Measurements from ENCODE around the gene GNAZ.

The GNAZ gene

DNA sequence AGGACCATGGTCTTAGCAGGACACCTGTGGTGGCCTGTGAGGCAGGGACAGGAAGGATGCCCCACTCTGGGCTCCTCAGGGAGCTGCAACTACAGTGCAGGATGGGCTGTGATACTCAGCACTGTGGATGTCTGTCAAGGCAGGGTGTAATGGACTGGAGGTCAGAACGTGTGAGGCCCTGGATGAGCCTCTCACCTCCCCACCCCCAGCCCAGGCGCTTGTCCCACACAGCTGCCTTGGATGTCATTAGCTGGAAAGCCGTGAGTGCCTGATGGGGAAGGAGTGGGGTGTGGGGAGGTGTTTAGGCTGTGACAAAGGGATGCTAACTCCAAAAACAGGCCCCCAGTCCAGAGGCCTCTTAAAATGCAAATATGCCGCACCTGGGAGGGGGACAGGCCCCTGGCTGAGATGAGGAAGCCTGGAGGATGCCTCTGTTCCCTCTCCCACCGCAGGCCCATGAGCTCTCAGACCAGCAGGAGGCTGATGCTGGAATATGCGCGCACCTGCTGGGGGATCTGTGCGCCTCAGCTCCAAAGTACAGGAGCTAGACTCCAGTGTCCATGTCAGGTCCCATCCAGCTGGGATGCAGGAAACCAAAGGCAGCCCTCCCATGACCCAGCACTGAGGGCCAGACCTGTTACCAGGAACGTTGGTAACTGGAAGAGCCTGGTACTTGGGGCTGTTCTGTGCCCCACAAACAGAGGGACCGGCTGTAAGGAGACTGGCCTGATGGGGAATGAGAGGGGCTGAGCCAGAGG lies 46.4 kb downstream of the GNAZ start:
- TF ChIP-seq EZH2phosphoT487 (conservative IDR thresholded peaks at IDR 0.05; ENCODE audit: low read length) = no peak
- TF ChIP-seq, protein P1, sequence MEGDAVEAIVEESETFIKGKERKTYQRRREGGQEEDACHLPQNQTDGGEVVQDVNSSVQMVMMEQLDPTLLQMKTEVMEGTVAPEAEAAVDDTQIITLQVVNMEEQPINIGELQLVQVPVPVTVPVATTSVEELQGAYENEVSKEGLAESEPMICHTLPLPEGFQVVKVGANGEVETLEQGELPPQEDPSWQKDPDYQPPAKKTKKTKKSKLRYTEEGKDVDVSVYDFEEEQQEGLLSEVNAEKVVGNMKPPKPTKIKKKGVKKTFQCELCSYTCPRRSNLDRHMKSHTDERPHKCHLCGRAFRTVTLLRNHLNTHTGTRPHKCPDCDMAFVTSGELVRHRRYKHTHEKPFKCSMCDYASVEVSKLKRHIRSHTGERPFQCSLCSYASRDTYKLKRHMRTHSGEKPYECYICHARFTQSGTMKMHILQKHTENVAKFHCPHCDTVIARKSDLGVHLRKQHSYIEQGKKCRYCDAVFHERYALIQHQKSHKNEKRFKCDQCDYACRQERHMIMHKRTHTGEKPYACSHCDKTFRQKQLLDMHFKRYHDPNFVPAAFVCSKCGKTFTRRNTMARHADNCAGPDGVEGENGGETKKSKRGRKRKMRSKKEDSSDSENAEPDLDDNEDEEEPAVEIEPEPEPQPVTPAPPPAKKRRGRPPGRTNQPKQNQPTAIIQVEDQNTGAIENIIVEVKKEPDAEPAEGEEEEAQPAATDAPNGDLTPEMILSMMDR (IDR thresholded peaks at IDR 0.05; ENCODE audit: insufficient read depth, low read length, poor library complexity, severe bottlenecking) = no peak
- H3K9me3 ChIP-seq (ENCODE audit: insufficient read depth, low read length) = no peaks in the 10 kb centered on the region
- H3K27ac ChIP-seq (ENCODE audit: low read depth, low read length) = no peak overlapping the region
- no peaks in the 10 kb centered on the region for H3F3A ChIP-seq (ENCODE audit: insufficient read depth)
- no peak overlapping the region for H3K4me2 ChIP-seq (ENCODE audit: low read depth, low read length, poor library complexity, severe bottlenecking)
- no peaks in the 10 kb centered on the region for H3K36me3 ChIP-seq (ENCODE audit: low read length)
- no peak overlapping the region for H3K4me3 ChIP-seq (ENCODE audit: insufficient read depth, low read length, poor library complexity, severe bottlenecking)
- no peaks in the 10 kb centered on the region for H3K9me2 ChIP-seq (replicated peaks; ENCODE audit: insufficient read depth, low read length)
- no peak overlapping the region for H3K9ac ChIP-seq (ENCODE audit: low read length)
- no peak overlapping the region for H2AFZ ChIP-seq (ENCODE audit: low read depth, low read length, severe bottlenecking)
- no peaks in the 10 kb centered on the region for H3K27me3 ChIP-seq (ENCODE audit: low read length)
- H4K20me1 ChIP-seq (ENCODE audit: low read depth, low read length) = no peaks in the 10 kb centered on the region
- no peaks in the 10 kb centered on the region for H3K79me2 ChIP-seq (ENCODE audit: insufficient read depth, low read length)

DNA sequence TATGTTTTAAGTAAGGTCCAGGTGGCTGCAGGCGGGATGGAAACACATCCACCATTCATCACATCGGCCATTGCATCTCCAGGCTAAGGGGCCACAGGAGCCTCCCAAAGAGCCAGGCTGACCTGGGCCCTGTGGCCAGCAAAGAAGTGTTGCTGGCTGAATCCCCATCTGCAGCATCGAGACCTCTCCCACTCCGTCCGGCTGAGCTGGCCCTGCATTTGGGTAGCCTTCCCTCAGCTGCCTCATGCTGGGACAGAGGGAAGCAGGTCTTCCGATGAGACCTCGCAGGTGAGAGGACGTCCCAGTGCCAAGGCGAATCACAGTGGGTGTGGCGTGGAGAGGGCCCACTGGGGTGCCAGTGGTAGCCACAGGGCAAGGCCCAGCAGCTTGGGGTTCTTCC lies 47.0 kb downstream of the GNAZ start:
- H3K9me2 ChIP-seq (replicated peaks; ENCODE audit: insufficient read depth, low read length) = no peaks in the 10 kb centered on the region
- no peak for TF ChIP-seq EZH2phosphoT487 (conservative IDR thresholded peaks at IDR 0.05; ENCODE audit: low read length)
- TF ChIP-seq, protein P1 (IDR thresholded peaks at IDR 0.05; ENCODE audit: insufficient read depth, low read length, poor library complexity, severe bottlenecking) = no peak
- no peaks in the 10 kb centered on the region for H3K36me3 ChIP-seq (ENCODE audit: low read length)
- no peaks in the 10 kb centered on the region for H3K27me3 ChIP-seq (ENCODE audit: low read length)
- H3K79me2 ChIP-seq (ENCODE audit: insufficient read depth, low read length) = no peaks in the 10 kb centered on the region
- H2AFZ ChIP-seq (ENCODE audit: low read depth, low read length, severe bottlenecking) = no peak overlapping the region
- H3K27ac ChIP-seq (ENCODE audit: low read depth, low read length) = no peak overlapping the region
- no peaks in the 10 kb centered on the region for H3F3A ChIP-seq (ENCODE audit: insufficient read depth)
- H3K9ac ChIP-seq (ENCODE audit: low read length) = no peak overlapping the region
- H4K20me1 ChIP-seq (ENCODE audit: low read depth, low read length) = no peaks in the 10 kb centered on the region
- no peaks in the 10 kb centered on the region for H3K9me3 ChIP-seq (ENCODE audit: insufficient read depth, low read length)
- no peak overlapping the region for H3K4me2 ChIP-seq (ENCODE audit: low read depth, low read length, poor library complexity, severe bottlenecking)
- no peak overlapping the region for H3K4me3 ChIP-seq (ENCODE audit: insufficient read depth, low read length, poor library complexity, severe bottlenecking)

DNA sequence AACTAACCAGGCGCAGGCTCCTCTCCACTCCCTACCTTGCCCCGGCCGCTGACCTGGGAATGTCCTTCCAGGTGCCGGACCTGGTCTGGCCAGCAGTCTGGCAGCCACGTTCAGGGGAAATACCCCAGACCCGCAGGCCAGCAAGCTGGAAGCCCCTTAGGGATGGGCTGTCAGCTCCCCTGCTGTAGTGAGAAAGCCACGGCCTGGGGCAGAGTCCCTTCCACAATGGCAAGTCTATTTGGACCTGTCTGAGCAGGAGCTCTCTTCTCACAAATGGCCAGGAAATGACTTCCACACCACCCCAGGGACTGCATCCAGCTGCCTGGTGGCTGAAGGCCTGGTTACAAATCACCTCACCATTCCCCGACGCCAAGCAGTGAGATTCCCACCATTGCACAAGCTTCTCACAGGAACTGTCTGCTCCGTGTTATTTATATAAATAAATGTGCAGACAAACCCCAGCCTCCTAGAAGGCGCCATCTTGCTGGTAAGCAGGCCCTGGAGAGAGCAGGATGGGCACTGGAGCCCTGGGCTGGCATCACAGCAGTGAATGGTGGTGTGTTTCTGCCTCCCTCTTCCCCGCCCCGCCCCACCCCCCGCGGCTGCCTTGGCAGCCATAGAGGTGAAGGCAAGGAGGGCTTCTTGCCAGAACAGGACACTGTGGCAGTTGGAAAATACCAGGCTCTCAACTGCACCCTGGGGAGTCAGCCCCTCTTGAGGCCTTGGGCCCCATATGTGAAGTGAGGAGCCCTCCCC lies 47.8 kb downstream of the GNAZ start:
- H4K20me1 ChIP-seq (ENCODE audit: low read depth, low read length) = no peaks in the 10 kb centered on the region
- no peaks in the 10 kb centered on the region for H3K36me3 ChIP-seq (ENCODE audit: low read length)
- H3K27ac ChIP-seq (ENCODE audit: low read depth, low read length) = no peak overlapping the region
- no peaks in the 10 kb centered on the region for H3K9me2 ChIP-seq (replicated peaks; ENCODE audit: insufficient read depth, low read length)
- no peak overlapping the region for H3K4me3 ChIP-seq (ENCODE audit: insufficient read depth, low read length, poor library complexity, severe bottlenecking)
- no peaks in the 10 kb centered on the region for H3K27me3 ChIP-seq (ENCODE audit: low read length)
- H3K4me2 ChIP-seq (ENCODE audit: low read depth, low read length, poor library complexity, severe bottlenecking) = no peak overlapping the region
- no peaks in the 10 kb centered on the region for H3K9me3 ChIP-seq (ENCODE audit: insufficient read depth, low read length)
- no peak overlapping the region for H2AFZ ChIP-seq (ENCODE audit: low read depth, low read length, severe bottlenecking)
- TF ChIP-seq, protein P1 (IDR thresholded peaks at IDR 0.05; ENCODE audit: insufficient read depth, low read length, poor library complexity, severe bottlenecking) = no peak
- no peak for TF ChIP-seq EZH2phosphoT487 (conservative IDR thresholded peaks at IDR 0.05; ENCODE audit: low read length)
- H3K79me2 ChIP-seq (ENCODE audit: insufficient read depth, low read length) = no peaks in the 10 kb centered on the region
- no peaks in the 10 kb centered on the region for H3F3A ChIP-seq (ENCODE audit: insufficient read depth)
- no peak overlapping the region for H3K9ac ChIP-seq (ENCODE audit: low read length)

Measured in SU-DHL-6 (cell line).